Measurements from ENCODE around the gene MMP24.
"Not testable (repeated sequence)": the region's sequence is repeated elsewhere in the genome, so short reads cannot be mapped to it uniquely, and the experiment has no call there.

MMP24 gene

DNA sequence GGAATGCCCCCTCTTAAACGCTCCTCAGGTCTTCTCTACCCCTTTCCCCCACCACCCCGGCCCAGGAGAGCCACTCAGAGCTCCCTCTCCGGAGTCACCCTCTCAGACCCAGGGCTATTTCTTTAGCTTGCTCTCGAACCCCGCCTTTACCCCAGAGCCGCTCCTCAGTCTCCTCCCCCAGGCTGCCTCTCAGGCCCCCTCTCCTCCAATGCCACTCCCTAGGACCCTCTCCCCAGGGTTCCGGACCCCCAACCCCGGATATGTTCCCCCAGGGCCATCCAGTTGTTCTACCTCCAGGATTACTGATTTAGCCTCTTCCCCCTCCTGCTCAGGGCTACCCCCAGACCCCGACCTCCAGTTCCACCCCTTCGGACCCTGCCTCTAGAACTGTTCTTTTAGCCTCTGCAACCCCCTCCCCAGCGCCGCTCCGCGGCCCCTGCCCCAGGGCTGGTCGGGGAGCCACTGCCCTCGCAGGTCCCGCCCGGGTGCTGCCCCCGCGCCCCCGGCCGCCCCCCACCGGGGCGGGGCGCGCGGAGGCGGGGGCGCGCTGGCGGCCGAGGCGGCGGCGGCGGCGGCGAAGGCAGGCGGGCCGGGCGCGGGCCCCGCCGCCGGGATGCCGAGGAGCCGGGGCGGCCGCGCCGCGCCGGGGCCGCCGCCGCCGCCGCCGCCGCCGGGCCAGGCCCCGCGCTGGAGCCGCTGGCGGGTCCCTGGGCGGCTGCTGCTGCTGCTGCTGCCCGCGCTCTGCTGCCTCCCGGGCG is at the start of gene MMP24:
MMP24 (plus strand) TSS at position 565 of the 758 bp plus-strand sequence; CDS start at position 614, 49 bp downstream.
- Histone ChIP-seq H3K27ac (no peak within 1 kb of the TSS), H3K4me3 (peak within 1 kb of the TSS in 2 of 7 experiments; percentile 9 to 13)

DNA sequence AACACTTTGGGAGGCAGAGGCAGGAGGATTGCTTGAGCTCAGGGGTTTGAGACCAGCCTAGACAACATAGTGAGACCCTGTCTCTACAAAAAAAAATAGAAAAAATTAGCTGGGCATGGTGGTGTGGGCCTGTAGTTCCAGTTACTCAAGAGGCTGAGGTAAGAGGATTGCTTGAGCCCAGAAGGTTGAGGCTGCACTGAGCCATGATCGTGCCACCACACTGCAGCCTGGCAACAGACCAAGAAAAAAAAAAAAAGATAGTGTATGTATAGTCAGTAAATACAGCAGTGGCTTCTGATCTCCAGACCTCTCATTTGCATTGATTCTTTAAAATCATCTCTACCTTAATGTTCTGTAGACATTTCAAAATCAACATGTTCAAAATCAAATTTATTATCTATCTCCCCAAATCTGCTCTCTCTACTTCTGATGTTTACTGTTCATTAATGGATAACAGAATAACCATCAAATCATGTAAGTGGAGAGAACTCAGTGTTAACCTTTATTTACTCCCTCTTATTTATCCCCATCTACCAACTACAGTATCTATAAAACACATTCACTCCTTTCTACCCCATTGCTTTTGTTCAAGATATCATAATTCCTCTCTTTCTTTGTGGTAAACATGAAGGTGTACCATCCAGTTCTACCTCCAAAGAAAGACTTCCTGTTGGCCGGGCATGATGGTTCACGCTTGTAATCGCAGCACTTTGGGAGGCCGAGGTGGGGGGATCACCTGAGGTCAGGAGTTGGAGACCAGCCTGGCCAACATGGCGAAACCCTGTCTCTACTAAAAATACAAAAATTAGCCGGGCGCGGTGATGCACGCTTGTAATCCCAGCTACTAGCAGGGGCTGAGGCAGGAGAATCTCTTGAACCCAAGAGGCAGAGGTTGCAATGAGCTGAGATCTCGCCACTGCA is 46.9 kb upstream of the MMP24 start:
- Histone ChIP-seq H3K4me3 (no peak overlapping the region), H3K27ac (no peak overlapping the region)

- no peak overlapping the region for H3K4me3 ChIP-seq
- H3K27ac ChIP-seq: no peak overlapping the region
Observed at GRCh38 chr20:35180266-35180665, 46.2 kb upstream of the MMP24 start.

DNA sequence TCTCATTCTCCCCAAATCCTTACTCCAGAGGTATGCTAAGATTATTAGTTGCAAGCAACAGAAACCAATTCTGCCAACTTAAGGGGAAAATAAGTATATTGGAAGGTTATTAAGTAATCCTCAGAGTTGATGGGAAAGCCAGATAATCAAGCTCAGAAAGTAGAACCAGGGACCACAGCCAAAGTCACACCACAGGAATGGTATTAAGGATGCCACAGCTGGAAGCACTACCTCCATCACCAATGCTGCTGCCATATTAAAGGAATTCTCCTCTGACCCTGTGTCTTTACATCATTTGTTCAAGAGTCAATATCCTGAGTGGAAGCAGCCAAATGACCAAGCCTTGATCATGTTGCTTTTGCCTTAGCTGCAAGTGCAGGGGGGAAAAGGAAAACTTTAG is 44.8 kb upstream of the MMP24 start:
- H3K4me3 ChIP-seq: no peak overlapping the region
- no peak overlapping the region for H3K27ac ChIP-seq

DNA sequence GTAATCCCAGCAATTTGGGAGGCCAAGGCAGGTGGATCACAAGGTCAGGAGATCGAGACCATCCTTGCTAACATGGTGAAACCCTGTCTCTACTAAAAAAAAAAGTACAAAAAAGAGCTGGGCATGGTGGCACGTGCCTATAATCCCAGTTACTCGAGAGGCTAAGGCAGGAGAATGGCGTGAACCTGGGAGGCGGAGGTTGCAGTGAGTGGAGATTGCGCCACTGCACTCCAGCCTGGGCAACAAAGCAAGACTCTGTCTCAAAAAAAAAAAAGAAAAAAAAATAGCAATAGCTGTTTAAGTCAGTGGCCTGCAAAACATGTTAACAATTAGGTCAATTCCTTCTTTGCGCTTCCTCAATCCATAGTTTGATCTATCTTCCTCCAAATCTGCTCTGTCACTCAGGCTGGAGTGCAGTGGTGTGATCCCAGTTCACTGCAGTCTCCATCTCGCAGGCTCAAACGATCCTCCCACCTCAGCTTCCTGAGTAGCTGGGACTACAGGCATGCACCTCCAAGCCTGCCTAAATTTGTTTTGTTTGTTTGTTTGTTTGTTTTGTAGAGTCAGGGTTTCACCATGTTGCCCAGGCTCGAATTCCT is 39.7 kb upstream of the MMP24 start:
- not testable (repeated sequence) for H3K4me3 ChIP-seq, H3K27ac ChIP-seq

- H3K4me3 ChIP-seq: no peak overlapping the region
- H3K27ac ChIP-seq: no peak overlapping the region
Observed at GRCh38 chr20:35187584-35188190, 38.8 kb upstream of the MMP24 start.

- not testable (repeated sequence) for H3K4me3 ChIP-seq, H3K27ac ChIP-seq
Observed at GRCh38 chr20:35189223-35189622, 37.3 kb upstream of the MMP24 start.

GRCh38 chr20:35190556-35190955 is 35.9 kb upstream of the MMP24 start:
- no peak overlapping the region for H3K4me3 ChIP-seq
- no peak overlapping the region for H3K27ac ChIP-seq

DNA sequence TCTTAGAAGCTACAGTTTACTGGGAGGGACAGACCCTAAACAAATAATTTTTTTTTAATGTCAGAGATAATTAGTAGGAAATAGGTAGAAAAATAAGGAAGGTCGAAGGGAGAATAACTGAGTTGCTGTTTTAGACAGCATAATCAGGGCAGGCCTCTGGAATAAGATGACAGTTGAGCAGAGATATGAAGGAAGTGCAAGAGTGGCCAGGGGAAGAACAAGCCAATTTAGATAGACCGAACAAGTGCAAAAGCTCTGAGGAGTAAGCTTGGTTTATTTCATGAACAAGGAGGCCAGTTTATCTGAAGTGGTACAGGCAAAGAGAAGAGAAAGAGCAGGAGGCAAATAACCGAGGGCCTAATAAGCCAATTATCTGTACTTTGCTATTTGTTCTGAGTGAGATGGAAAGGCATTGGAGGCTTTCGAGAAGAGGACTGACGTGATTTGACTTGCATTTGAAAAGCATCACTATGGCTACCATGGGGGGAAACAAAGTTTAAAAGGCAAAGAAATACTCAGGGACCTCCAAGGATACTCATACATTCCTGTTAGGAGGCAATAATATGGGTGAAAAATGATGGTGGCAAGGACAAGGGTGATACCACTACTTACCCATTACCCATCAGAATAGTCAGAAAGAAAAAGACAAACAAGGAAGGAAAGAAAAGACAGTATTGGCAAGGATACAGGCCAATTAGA is 34.9 kb upstream of the MMP24 start:
- Histone ChIP-seq H3K27ac (no peak overlapping the region), H3K4me3 (no peak overlapping the region)

GRCh38 chr20:35192118-35192872 is 34.2 kb upstream of the MMP24 start:
- no peak overlapping the region for H3K4me3 ChIP-seq
- H3K27ac ChIP-seq: no peak overlapping the region

- not testable (repeated sequence) for H3K27ac ChIP-seq
Observed at GRCh38 chr20:35193031-35193791, 33.3 kb upstream of the MMP24 start.

DNA sequence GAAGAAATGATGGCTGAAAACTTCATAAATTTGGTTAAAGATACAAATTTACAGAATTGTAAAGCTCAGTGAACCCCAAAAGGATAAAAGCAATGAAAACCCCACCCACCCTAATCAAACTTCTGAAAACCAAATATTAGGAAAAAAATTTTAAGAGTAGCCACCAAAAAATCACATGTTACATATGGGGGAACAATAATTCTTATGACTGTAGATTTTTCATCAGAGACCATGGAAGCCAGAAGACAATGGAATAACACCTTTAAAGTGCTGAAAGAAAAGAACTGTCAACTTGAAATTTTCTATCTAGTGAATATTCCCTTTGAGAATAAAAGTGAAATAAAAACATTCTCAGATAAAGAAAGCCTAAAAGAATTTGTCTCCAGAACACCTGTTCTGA is 30.2 kb upstream of the MMP24 start:
- Histone ChIP-seq H3K4me3 (no peak overlapping the region), H3K27ac (no peak overlapping the region)

More at GRCh38 chr20:35193031-35193791, 33.3 kb upstream of the MMP24 start:
- H3K4me3 ChIP-seq: not testable (repeated sequence)

DNA sequence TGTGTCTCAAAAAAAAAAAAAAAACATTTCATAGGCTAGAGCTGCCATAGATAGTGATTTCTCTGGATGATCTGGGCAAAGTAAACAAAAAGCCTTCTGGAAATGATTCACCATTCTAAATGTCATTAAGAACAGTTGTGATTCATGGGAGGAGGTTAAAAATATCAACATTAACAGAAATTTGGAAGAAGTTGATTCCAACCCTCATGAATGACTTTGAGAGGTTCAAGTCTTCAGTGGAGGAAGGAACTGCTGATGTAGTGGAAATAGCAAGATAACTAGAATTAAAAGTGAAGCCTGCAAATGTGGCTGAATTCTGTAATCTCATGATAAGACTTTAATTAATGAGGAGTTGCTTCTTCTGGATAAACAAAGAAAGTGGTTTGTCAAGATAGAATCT is 26.8 kb upstream of the MMP24 start:
- Histone ChIP-seq H3K27ac (peak overlapping the region in 3 of 21 experiments; percentile 1 to 35 (median 21)), H3K4me3 (no peak overlapping the region)

GRCh38 chr20:35200267-35200666 is 26.2 kb upstream of the MMP24 start:
- Histone ChIP-seq H3K4me3 (no peak overlapping the region), H3K27ac (peak overlapping the region in 2 of 21 experiments; percentile 1 to 35)

DNA sequence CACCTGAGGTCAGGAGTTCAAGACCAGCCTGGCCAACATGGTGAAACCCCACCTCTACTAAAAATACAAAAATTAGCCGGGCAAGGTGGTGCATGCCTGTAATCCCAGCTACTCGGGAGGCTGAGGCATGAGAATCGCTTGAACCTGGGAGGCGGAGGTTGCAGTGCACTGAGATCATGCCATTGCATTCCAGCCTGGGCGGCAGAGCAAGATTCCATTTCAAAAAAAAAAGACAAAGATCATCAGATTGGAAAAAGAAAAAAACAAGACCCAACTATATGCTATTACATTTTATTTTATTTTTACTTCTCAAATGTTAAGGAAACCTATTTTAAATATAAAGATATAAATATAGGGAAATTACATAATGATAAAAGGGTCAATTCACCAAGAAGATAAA is 25.0 kb upstream of the MMP24 start:
- H3K27ac ChIP-seq, H3K4me3 ChIP-seq: not testable (repeated sequence)

- Histone ChIP-seq H3K27ac (no peak overlapping the region), H3K4me3 (no peak overlapping the region)
Observed at GRCh38 chr20:35206802-35207201, 19.7 kb upstream of the MMP24 start.

DNA sequence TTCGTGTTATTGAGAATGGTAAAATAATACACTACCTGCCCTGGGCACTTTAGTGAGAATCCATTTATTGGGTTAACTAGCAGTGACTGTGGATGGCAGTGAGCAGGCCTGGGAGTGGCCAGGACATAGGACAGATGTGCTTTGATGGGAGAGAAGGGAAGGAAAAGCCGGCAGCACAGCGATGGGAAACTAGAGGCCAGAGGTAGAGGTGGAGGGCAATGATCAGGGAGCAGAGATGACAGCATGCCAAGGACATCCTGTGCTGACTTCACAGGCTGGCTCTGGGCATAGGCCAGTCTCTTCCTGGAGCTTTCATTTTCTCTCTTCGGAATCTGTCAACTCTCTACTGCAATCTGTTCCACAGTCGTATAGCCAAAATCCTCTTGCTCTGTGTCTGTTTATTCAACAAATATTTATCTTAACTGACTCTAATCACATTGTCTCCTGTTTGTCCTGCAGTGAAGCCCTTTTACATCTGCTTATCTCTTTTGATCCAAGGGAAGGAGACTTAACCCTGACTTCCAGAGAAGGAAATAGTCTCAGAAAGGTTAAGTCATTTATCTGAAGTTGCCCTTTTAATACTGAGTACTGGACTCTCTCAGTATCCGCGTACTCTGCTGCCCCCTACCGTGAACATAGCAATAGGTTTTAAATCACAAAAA is 18.4 kb upstream of the MMP24 start:
- Histone ChIP-seq H3K27ac (peak overlapping the region in 13 of 21 experiments; percentile 1 to 70 (median 37)), H3K4me3 (no peak overlapping the region)
